Testis (tissue), 3 donors: ENCODE measurements around the gene C1orf53. TPM values are rescaled to one million over a fixed set of nuclear protein-coding genes. Genes with fewer than 3 reads are reported as not detected.

Source experiments
- DNase-seq: peaks from one replicate; pipeline ENCODE4 v3.0.0-alpha.2; 2019
- H3K27ac ChIP-seq, 2 donors: fragments of 200-600 bp; sonication (generic); one replicate each; pipeline ENCODE4 v1.5.1; 2019
- H3K27me3 ChIP-seq: fragments of 200-600 bp; sonication (generic); one replicate; pipeline ENCODE4 v1.5.1; 2019
- H3K36me3 ChIP-seq: fragments of 200-600 bp; sonication (generic); one replicate; pipeline ENCODE4 v1.5.1; 2017; ENCODE audit warnings: low read depth; ENCODE audit errors: missing control alignments
- H3K4me1 ChIP-seq: fragments of 200-600 bp; sonication (generic); one replicate; pipeline ENCODE4 v1.5.1; 2019
- H3K4me3 ChIP-seq, 2 donors: fragments of 200-600 bp; sonication (generic); one replicate each; pipeline ENCODE4 v1.5.1; 2017 to 2019
- H3K9me3 ChIP-seq: fragments of 200-600 bp; sonication (generic); one replicate; pipeline ENCODE4 v1.5.1; 2017
- CTCF ChIP-seq, 3 experiments: fragments of 450-650 bp in 2 of 3; fragments of 200-600 bp in 1 of 3; sonication (generic) in 1 of 3; IDR thresholded peaks; one replicate each; pipeline ENCODE4 v1.5.1; 2016 to 2019; ENCODE audit warnings: antibody characterized with exemption in 3 of 3, mild to moderate bottlenecking in 2 of 3, moderate library complexity in 1 of 3
- POLR2A ChIP-seq: fragments of 450-650 bp; IDR thresholded peaks from one replicate; pipeline ENCODE4 v1.6.1; 2017; ENCODE audit warnings: antibody characterized with exemption, mild to moderate bottlenecking, moderate library complexity
- WGBS, 2 donors: methylation state at CpG; one replicate each; pipeline ENCODE4 v1.1.5; 2018; 5-methylcytosine and 5-hydroxymethylcytosine counted together
- intact Hi-C: fragments of 100-400 bp; cut with DNase I; formaldehyde crosslinking; loops from one replicate; pipeline ENCODE4 v1.15.1; 2023; ENCODE audit warnings: low total_unique reads
- polyA plus RNA-seq: library from polyadenylated mRNA; stranded (reverse); fragments of 350-450 nt; fragmentation: Illumina TruSeq; extraction: RNeasy Lipid Tissue Mini Kit (QIAGEN cat#74804); gene quantifications from one replicate; pipeline ENCODE4 v1.2.3, GENCODE V29; 2014; ENCODE audit warnings: low read depth, low replicate concordance; ENCODE audit not compliant: insufficient read depth
- total RNA-seq, 2 donors: library from RNA; depleted of rRNA; stranded (reverse); fragments of >200 nt; gene quantifications; one replicate each; pipeline ENCODE4 v1.2.3, GENCODE V29; 2016

Gene C1orf53
- total and polyA plus RNA-seq, 3 donors from 2014 or later = 7.8 to 10.5 (median 8.6) TPM

GRCh38 chr1:197911111-197911856 is 8.9 kb downstream of the C1orf53 start:
- Histone ChIP-seq H3K9me3 (no peaks in the 10 kb centered on the region), H3K36me3 (no peaks in the 10 kb centered on the region), H3K27me3 (peaks cover 6% of the 10 kb centered on the region), H3K4me1 (peaks cover 4% of the 10 kb centered on the region), H3K4me3 (peak overlapping the region in 1 of 2 donors; percentile 8), H3K27ac (no peak overlapping the region)
- TF ChIP-seq POLR2A (no peak), CTCF (IDR thresholded peaks at IDR 0.05) (no peak)
- 10 to 51% methylated on average over 13 to 46 of the region's 47 CpGs for WGBS, 2 donors
- intact Hi-C loops = no loop called here
- no peak for DNase-seq

- Histone ChIP-seq H3K27me3 (peaks cover 6% of the 10 kb centered on the region), H3K27ac (no peak overlapping the region), H3K4me1 (peaks cover 4% of the 10 kb centered on the region), H3K36me3 (no peaks in the 10 kb centered on the region), H3K9me3 (no peaks in the 10 kb centered on the region), H3K4me3 (peak overlapping the region in 1 of 2 donors; percentile 8)
- DNase-seq = no peak
- intact Hi-C loops = no loop called here
- WGBS, 2 donors = 4 to 8% methylated on average over 33 to 44 of the region's 46 CpGs
- TF ChIP-seq POLR2A = no peak
- no peak for TF ChIP-seq CTCF (IDR thresholded peaks at IDR 0.05)
Measured at GRCh38 chr1:197911857-197912696, 9.6 kb downstream of the C1orf53 start.

GRCh38 chr1:197912739-197913494 is 10.5 kb downstream of the C1orf53 start:
- TF ChIP-seq CTCF (IDR thresholded peaks at IDR 0.05) = no peak
- TF ChIP-seq POLR2A = no peak
- no peaks in the 10 kb centered on the region for H3K36me3 ChIP-seq
- intact Hi-C loops = no loop called here
- H3K27ac ChIP-seq = no peak overlapping the region
- peaks cover 4% of the 10 kb centered on the region for H3K4me1 ChIP-seq
- 27 to 32% methylated on average over 31 to 32 of the region's 32 CpGs for WGBS, 2 donors
- H3K27me3 ChIP-seq = peaks cover 6% of the 10 kb centered on the region
- no peaks in the 10 kb centered on the region for H3K9me3 ChIP-seq
- H3K4me3 ChIP-seq = no peak overlapping the region
- DNase-seq = no peak

GRCh38 chr1:197913495-197914276 is 11.3 kb downstream of the C1orf53 start:
- no peak overlapping the region for H3K4me3 ChIP-seq
- 52 to 63% methylated on average over 21 to 26 of the region's 26 CpGs for WGBS, 2 donors
- no peak overlapping the region for H3K27ac ChIP-seq
- TF ChIP-seq CTCF (IDR thresholded peaks at IDR 0.05) (no peak), POLR2A (no peak)
- no peaks in the 10 kb centered on the region for H3K9me3 ChIP-seq
- H3K36me3 ChIP-seq = no peaks in the 10 kb centered on the region
- peaks cover 4% of the 10 kb centered on the region for H3K4me1 ChIP-seq
- DNase-seq = no peak
- intact Hi-C loops = no loop called here
- H3K27me3 ChIP-seq = peaks cover 6% of the 10 kb centered on the region
